Activated B cell treated with CpG ODN at 0.5 μM for 24 hours (primary cell): ENCODE measurements around the gene MARS1. TPM values are rescaled to one million over a fixed set of nuclear protein-coding genes. Genes with fewer than 3 reads are reported as not detected.

Experiments used
- ATAC-seq: fragments of 200-7000 bp; cut with Tn5 transposase; one replicate; pipeline ENCODE4 v1.10.0; 2021; ENCODE audit warnings: low read depth, mild to moderate bottlenecking, moderate library complexity
- CTCF ChIA-PET: fragments of 350-600 bp; sonication (Branson Sonifier 250); formaldehyde crosslinking; loops from one replicate; lab custom pipeline; 2021; ENCODE audit warnings: antibody characterized with exemption; lab: Charles Lee
- POLR2A ChIA-PET: fragments of 350-600 bp; sonication (Branson Sonifier 250); formaldehyde crosslinking; loops from one replicate; lab custom pipeline; 2021; ENCODE audit warnings: antibody characterized with exemption; lab: Charles Lee
- DNase-seq: peaks from one replicate; pipeline ENCODE4 v3.0.0; 2022
- H3K27ac Mint-ChIP-seq: one replicate; pipeline ENCODE4 v1.8.0; 2020; ENCODE audit warnings: mixed read lengths
- H3K27me3 Mint-ChIP-seq: one replicate; pipeline ENCODE4 v1.8.0; 2021; ENCODE audit warnings: mixed read lengths
- H3K36me3 Mint-ChIP-seq: one replicate; pipeline ENCODE4 v1.8.0; 2021; ENCODE audit warnings: low read depth, mixed read lengths
- H3K4me1 Mint-ChIP-seq: one replicate; pipeline ENCODE4 v1.8.0; 2021; ENCODE audit warnings: mixed read lengths
- H3K4me3 Mint-ChIP-seq: one replicate; pipeline ENCODE4 v1.8.0; 2020; ENCODE audit warnings: mild to moderate bottlenecking, mixed read lengths
- H3K9me3 Mint-ChIP-seq: one replicate; pipeline ENCODE4 v1.8.0; 2020; ENCODE audit warnings: mixed read lengths
- CTCF ChIP-seq: fragments of 200-600 bp; IDR thresholded peaks from one replicate; pipeline ENCODE4 v1.8.0; 2022; ENCODE audit warnings: antibody characterized with exemption, mild to moderate bottlenecking
- intact Hi-C: fragments of 100-400 bp; cut with micrococcal nuclease; formaldehyde crosslinking; loops from one replicate; pipeline ENCODE4 v1.15.1; 2024
- total RNA-seq: library from RNA; stranded (reverse); gene quantifications from 2 replicates; pipeline ENCODE4 v1.2.3, GENCODE V29; 2022

The MARS1 gene
- total RNA-seq, 1 donor from 2014 or later = 425 TPM

- POLR2A ChIA-PET = interaction anchor here (1.6 kb wide), 1 partner anchor 10 kb away, joined by 5 read pairs; no protein-coding TSS in a partner anchor
- Mint-ChIP-seq H3K4me3 (no peak overlapping the region), H3K4me1 (no peaks in the 10 kb centered on the region), H3K9me3 (no peaks in the 10 kb centered on the region), H3K27me3 (no peaks in the 10 kb centered on the region), H3K27ac (no peak overlapping the region), H3K36me3 (peaks cover 86% of the 10 kb centered on the region)
- no peak for TF ChIP-seq CTCF
- no peak for ATAC-seq
- no peak for DNase-seq
- CTCF ChIA-PET = no interaction called here
- intact Hi-C loops = no loop called here
Measured at GRCh38 chr12:57533108-57533507, 45.2 kb downstream of the MARS1 start.

- Mint-ChIP-seq H3K27ac (no peak overlapping the region), H3K4me1 (no peaks in the 10 kb centered on the region), H3K4me3 (no peak overlapping the region), H3K36me3 (peaks cover 88% of the 10 kb centered on the region), H3K27me3 (no peaks in the 10 kb centered on the region), H3K9me3 (no peaks in the 10 kb centered on the region)
- CTCF ChIA-PET = interaction anchor here (0.6 kb wide), 1 partner anchor 38 kb away, joined by 5 read pairs; no protein-coding TSS in a partner anchor
- intact Hi-C loops = no loop called here
- ATAC-seq (no peak), DNase-seq (no peak)
- no peak for TF ChIP-seq CTCF
- POLR2A ChIA-PET = interaction anchor here (0.6 to 1.0 kb wide), 3 partner anchors 12 to 13 kb away, joined by 3 to 4 read pairs (median 3); partner anchors contain the start of gene DCTN2
Measured at GRCh38 chr12:57534250-57534649, 46.4 kb downstream of the MARS1 start.

- DNase-seq (no peak), ATAC-seq (no peak)
- H3K4me3 Mint-ChIP-seq = no peak overlapping the region
- CTCF ChIA-PET = interaction anchor here (0.6 kb wide), 1 partner anchor 39 kb away, joined by 5 read pairs; no protein-coding TSS in a partner anchor
- no peaks in the 10 kb centered on the region for H3K9me3 Mint-ChIP-seq
- TF ChIP-seq CTCF = no peak
- no peak overlapping the region for H3K27ac Mint-ChIP-seq
- H3K36me3 Mint-ChIP-seq = peaks cover 87% of the 10 kb centered on the region
- H3K4me1 Mint-ChIP-seq = no peaks in the 10 kb centered on the region
- H3K27me3 Mint-ChIP-seq = no peaks in the 10 kb centered on the region
- POLR2A ChIA-PET = interaction anchor here (0.6 to 1.0 kb wide), 2 partner anchors 11 to 14 kb away, joined by 3 to 4 read pairs; no protein-coding TSS in a partner anchor
- intact Hi-C loops = no loop called here
Measured at GRCh38 chr12:57534991-57535543, 47.2 kb downstream of the MARS1 start.

GRCh38 chr12:57535764-57536596, 48.1 kb downstream of the MARS1 start:
- ChIA-PET CTCF (no interaction called here), POLR2A (interaction anchor here (0.7 kb wide), 1 partner anchor 31 kb away, joined by 3 read pairs; no protein-coding TSS in a partner anchor)
- no peaks in the 10 kb centered on the region for H3K27me3 Mint-ChIP-seq
- ATAC-seq = no peak
- no peaks in the 10 kb centered on the region for H3K9me3 Mint-ChIP-seq
- H3K4me3 Mint-ChIP-seq = no peak overlapping the region
- peaks cover 84% of the 10 kb centered on the region for H3K36me3 Mint-ChIP-seq
- H3K4me1 Mint-ChIP-seq = peaks cover under 1% of the 10 kb centered on the region
- DNase-seq = no peak
- no peak for TF ChIP-seq CTCF
- intact Hi-C loops = no loop called here
- H3K27ac Mint-ChIP-seq = no peak overlapping the region

GRCh38 chr12:57536597-57536942, 48.7 kb downstream of the MARS1 start:
- DNase-seq (no peak), ATAC-seq (no peak)
- intact Hi-C loops = no loop called here
- TF ChIP-seq CTCF = no peak
- Mint-ChIP-seq H3K27me3 (no peaks in the 10 kb centered on the region), H3K36me3 (peaks cover 84% of the 10 kb centered on the region), H3K9me3 (no peaks in the 10 kb centered on the region), H3K4me3 (no peak overlapping the region), H3K27ac (no peak overlapping the region), H3K4me1 (peaks cover 4% of the 10 kb centered on the region)
- POLR2A ChIA-PET = interaction anchor here (0.7 kb wide), 1 partner anchor 31 kb away, joined by 3 read pairs; no protein-coding TSS in a partner anchor
- CTCF ChIA-PET = no interaction called here
